ENCODE results near the gene TET3. TPM values are rescaled to one million over a fixed set of nuclear protein-coding genes. Genes with fewer than 3 reads are reported as not detected.

The TET3 gene
- total and polyA plus RNA-seq, 2 of the 8 experiments (the other 6 are each of a cell fraction or from before 2014, with no cell fraction given) = 4.5 to 21.1 TPM

DNA sequence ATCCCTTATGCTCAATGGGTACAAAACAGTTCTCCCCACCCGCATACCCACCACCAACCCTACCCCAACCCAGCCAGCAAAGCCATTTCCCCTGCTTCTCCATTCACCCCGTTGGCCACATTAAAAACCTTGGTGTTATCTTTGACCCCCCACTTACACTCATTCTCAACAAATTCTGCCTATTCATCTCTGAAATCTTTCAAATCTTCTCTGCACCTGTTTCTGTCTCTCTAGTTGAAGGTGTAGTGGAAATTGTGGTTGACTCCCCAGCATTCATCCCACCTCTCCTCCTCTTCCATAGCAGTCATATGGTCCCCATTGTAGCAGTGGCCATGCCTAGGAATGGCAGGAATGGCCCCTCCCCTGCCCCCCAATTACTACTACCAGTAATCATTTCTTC is 20.5 kb upstream of the TET3 start:
- Histone ChIP-seq H2BK20ac (ENCODE audit: low read length) (no peak overlapping the region), H3K56ac (replicated peaks; ENCODE audit: insufficient read length, low read depth, low read length) (no peak overlapping the region), H3K9ac (replicated peaks in 1 of 4; ENCODE audit: extremely low read depth in 1 of 4, low read depth in 3 of 4, low read length in 3 of 4) (no peak overlapping the region), H3K4me3 (ENCODE audit: extremely low read depth in 1 of 4, insufficient read depth in 2 of 4, low read depth in 3 of 4, low read length in 4 of 4) (no peak overlapping the region), H2BK120ac (replicated peaks; ENCODE audit: low read depth, low read length) (no peak overlapping the region), H3K23ac (ENCODE audit: insufficient read length) (no peak overlapping the region), H2BK12ac (ENCODE audit: low read depth, low read length) (no peak overlapping the region), H4K8ac (ENCODE audit: extremely low read depth, insufficient read depth, low read length) (no peak overlapping the region), H2BK15ac (ENCODE audit: low read length) (no peak overlapping the region), H3K23me2 (ENCODE audit: low read depth, low read length) (no peaks in the 10 kb centered on the region), H3K79me1 (ENCODE audit: low read depth, low read length) (no peaks in the 10 kb centered on the region), H3K9me3 (ENCODE audit: insufficient read depth in 2 of 2, low read depth in 1 of 2, low read length in 1 of 2) (peaks cover 0 to 3% of the 10 kb centered on the region in 2 experiments; a peak in 1 of 4 replicates), H2AFZ (ENCODE audit: low read length) (no peak overlapping the region), H4K20me1 (replicated peaks in 1 of 2; ENCODE audit: control insufficient read depth in 1 of 2, insufficient read depth in 2 of 2, low read length in 2 of 2) (no peaks in the 10 kb centered on the region), H3K27me3 (replicated peaks in 1 of 4; ENCODE audit: control insufficient read depth in 3 of 4, extremely low read depth in 1 of 4, insufficient read depth in 3 of 4, low read length in 3 of 4) (no peaks in the 10 kb centered on the region), H3K14ac (ENCODE audit: insufficient read length) (no peak overlapping the region), H3K79me2 (ENCODE audit: control insufficient read depth in 1 of 2, insufficient read depth in 2 of 2, low read length in 2 of 2) (no peaks in the 10 kb centered on the region), H3K18ac (ENCODE audit: extremely low read depth, low read length) (no peak overlapping the region), H2BK5ac (ENCODE audit: low read depth, low read length) (no peak overlapping the region), H2AK5ac (ENCODE audit: low read depth, low read length) (no peak overlapping the region), H4K5ac (ENCODE audit: insufficient read length, low read depth, low read length) (no peak overlapping the region), H4K91ac (replicated peaks; ENCODE audit: insufficient read length, low read length) (no peak overlapping the region), H3K27ac (ENCODE audit: low read depth, low read length) (no peak overlapping the region), H3K4me2 (ENCODE audit: insufficient read depth in 1 of 2, low read depth in 2 of 2, low read length in 2 of 2) (no peak overlapping the region), H3K4me1 (replicated peaks in 1 of 4; ENCODE audit: control insufficient read depth in 3 of 4, insufficient read depth in 4 of 4, low read length in 3 of 4) (no peaks in the 10 kb centered on the region), H3K36me3 (ENCODE audit: control insufficient read depth in 2 of 4, insufficient read depth in 4 of 4, low read length in 3 of 4) (peaks cover 0 to 3% (median under 1%) of the 10 kb centered on the region in 4 experiments; a peak in 4 of 8 replicates), H3K4ac (replicated peaks; ENCODE audit: insufficient read length, low read depth, low read length) (no peak overlapping the region)
- 91% methylated on average over 2 of the region's 2 CpGs; no CpG with 5 or more reads in 1 of the 2 experiments for WGBS, 2 experiments (ENCODE audit: extremely low coverage in 1 of 2, insufficient coverage in 1 of 2, insufficient read length in 1 of 2, insufficient replicate concordance in 2 of 2, low coverage in 1 of 2, low lambda C conversion rate in 2 of 2, missing lambda C conversion rate in 1 of 2)
- FAIRE-seq = no peak
- no peak for DNase-seq (ENCODE audit: low read depth in 1 of 2, low spot score in 2 of 2)
- TF ChIP-seq RNF2 (IDR thresholded peaks at IDR 0.05; ENCODE audit: borderline replicate concordance, low read depth, low read length, missing control alignments, poor library complexity, severe bottlenecking) (no peak), SP1 (IDR thresholded peaks at IDR 0.05; ENCODE audit: low read depth, low read length) (no peak)
- CTCF ChIA-PET (ENCODE audit: partially characterized antibody) = interaction anchor here (0.6 to 2.2 kb wide), 3 partner anchors 15 to 175 kb away, joined by 3 to 7 read pairs (median 3); no protein-coding TSS in a partner anchor
- POLR2A ChIA-PET (ENCODE audit: partially characterized antibody) = interaction anchor here (1.1 to 1.2 kb wide), 2 partner anchors 12 to 15 kb away, joined by 3 to 4 read pairs; no protein-coding TSS in a partner anchor

Data from H1 (cell line).